GM18870 (cell line): ENCODE results near the gene ASTN2.

Source experiments
- ATAC-seq: cut with Tn5 transposase; IDR thresholded peaks from one replicate; pipeline ENCODE4 v1.9.1; 2021; ENCODE audit warnings: moderate library complexity; ENCODE audit not compliant: unreplicated experiment

The ASTN2 gene

GRCh38 chr9:117029341-117029740 lies 385.5 kb downstream of the ASTN2 start:
- no peak for ATAC-seq

- ATAC-seq = no peak
Measured at GRCh38 chr9:117028103-117028858, 386.6 kb downstream of the ASTN2 start.

GRCh38 chr9:117021906-117022305 lies 393.0 kb downstream of the ASTN2 start:
- no peak for ATAC-seq

- no peak for ATAC-seq
Measured at GRCh38 chr9:117018966-117019617, 395.8 kb downstream of the ASTN2 start.

GRCh38 chr9:117017414-117017985 lies 397.4 kb downstream of the ASTN2 start:
- ATAC-seq = no peak

GRCh38 chr9:117014061-117014460 lies 400.8 kb downstream of the ASTN2 start:
- ATAC-seq = no peak

- no peak for ATAC-seq
Measured at GRCh38 chr9:117013440-117013995, 401.3 kb downstream of the ASTN2 start.

GRCh38 chr9:117010061-117010460 lies 404.8 kb downstream of the ASTN2 start:
- ATAC-seq = no peak

GRCh38 chr9:117008876-117009275 lies 406.0 kb downstream of the ASTN2 start:
- no peak for ATAC-seq

GRCh38 chr9:117008461-117008860 lies 406.4 kb downstream of the ASTN2 start:
- ATAC-seq = no peak

GRCh38 chr9:117002686-117003085 lies 412.2 kb downstream of the ASTN2 start:
- ATAC-seq = no peak

- no peak for ATAC-seq
Measured at GRCh38 chr9:117000834-117001233, 414.0 kb downstream of the ASTN2 start.

- no peak for ATAC-seq
Measured at GRCh38 chr9:117000196-117000723, 414.6 kb downstream of the ASTN2 start.

- ATAC-seq = no peak
Measured at GRCh38 chr9:116998305-116998704, 416.6 kb downstream of the ASTN2 start.

- no peak for ATAC-seq
Measured at GRCh38 chr9:116992865-116993264, 422.0 kb downstream of the ASTN2 start.

GRCh38 chr9:116991051-116991450 lies 423.8 kb downstream of the ASTN2 start:
- ATAC-seq = no peak

- ATAC-seq = no peak
Measured at GRCh38 chr9:116990592-116990991, 424.3 kb downstream of the ASTN2 start.

GRCh38 chr9:116987721-116988485 lies 427.0 kb downstream of the ASTN2 start:
- no peak for ATAC-seq

GRCh38 chr9:116986015-116986414 lies 428.8 kb downstream of the ASTN2 start:
- no peak for ATAC-seq

- no peak for ATAC-seq
Measured at GRCh38 chr9:116985596-116985995, 429.3 kb downstream of the ASTN2 start.

- no peak for ATAC-seq
Measured at GRCh38 chr9:116984111-116984510, 430.7 kb downstream of the ASTN2 start.
